ENCODE data around the gene ZFHX3.

The ZFHX3 gene

GRCh38 chr16:72937360-72937759 is 110.6 kb downstream of the ZFHX3 start:
- DNase-seq (ENCODE audit: extremely low spot score), result no peak
- ChIA-PET POLR2A (no interaction called here), CTCF (no interaction called here)
- TF ChIP-seq, protein P1, sequence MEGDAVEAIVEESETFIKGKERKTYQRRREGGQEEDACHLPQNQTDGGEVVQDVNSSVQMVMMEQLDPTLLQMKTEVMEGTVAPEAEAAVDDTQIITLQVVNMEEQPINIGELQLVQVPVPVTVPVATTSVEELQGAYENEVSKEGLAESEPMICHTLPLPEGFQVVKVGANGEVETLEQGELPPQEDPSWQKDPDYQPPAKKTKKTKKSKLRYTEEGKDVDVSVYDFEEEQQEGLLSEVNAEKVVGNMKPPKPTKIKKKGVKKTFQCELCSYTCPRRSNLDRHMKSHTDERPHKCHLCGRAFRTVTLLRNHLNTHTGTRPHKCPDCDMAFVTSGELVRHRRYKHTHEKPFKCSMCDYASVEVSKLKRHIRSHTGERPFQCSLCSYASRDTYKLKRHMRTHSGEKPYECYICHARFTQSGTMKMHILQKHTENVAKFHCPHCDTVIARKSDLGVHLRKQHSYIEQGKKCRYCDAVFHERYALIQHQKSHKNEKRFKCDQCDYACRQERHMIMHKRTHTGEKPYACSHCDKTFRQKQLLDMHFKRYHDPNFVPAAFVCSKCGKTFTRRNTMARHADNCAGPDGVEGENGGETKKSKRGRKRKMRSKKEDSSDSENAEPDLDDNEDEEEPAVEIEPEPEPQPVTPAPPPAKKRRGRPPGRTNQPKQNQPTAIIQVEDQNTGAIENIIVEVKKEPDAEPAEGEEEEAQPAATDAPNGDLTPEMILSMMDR (IDR thresholded peaks at IDR 0.05; ENCODE audit: control extremely low read depth, extremely low read depth, low read depth, missing control alignments), result no peak

- TF ChIP-seq, protein P1 (IDR thresholded peaks at IDR 0.05; ENCODE audit: control extremely low read depth, extremely low read depth, low read depth, missing control alignments), result no peak
- DNase-seq (ENCODE audit: extremely low spot score), result no peak
- CTCF ChIA-PET, result interaction anchor here (1.0 kb wide), 1 partner anchor 13 kb away, joined by 3 read pairs; no protein-coding TSS in a partner anchor
- POLR2A ChIA-PET, result interaction anchor here (0.5 kb wide), 1 partner anchor 124 kb away, joined by 4 read pairs; no protein-coding TSS in a partner anchor
Measured at GRCh38 chr16:72936408-72936807, 111.5 kb downstream of the ZFHX3 start.

GRCh38 chr16:72935896-72936295 is 112.0 kb downstream of the ZFHX3 start:
- no peak for DNase-seq (ENCODE audit: extremely low spot score)
- CTCF ChIA-PET, result interaction anchor here (1.0 kb wide), 1 partner anchor 12 kb away, joined by 3 read pairs; no protein-coding TSS in a partner anchor
- TF ChIP-seq, protein P1 (IDR thresholded peaks at IDR 0.05; ENCODE audit: control extremely low read depth, extremely low read depth, low read depth, missing control alignments), result no peak
- POLR2A ChIA-PET, result interaction anchor here (0.5 kb wide), 1 partner anchor 124 kb away, joined by 4 read pairs; no protein-coding TSS in a partner anchor

DNA sequence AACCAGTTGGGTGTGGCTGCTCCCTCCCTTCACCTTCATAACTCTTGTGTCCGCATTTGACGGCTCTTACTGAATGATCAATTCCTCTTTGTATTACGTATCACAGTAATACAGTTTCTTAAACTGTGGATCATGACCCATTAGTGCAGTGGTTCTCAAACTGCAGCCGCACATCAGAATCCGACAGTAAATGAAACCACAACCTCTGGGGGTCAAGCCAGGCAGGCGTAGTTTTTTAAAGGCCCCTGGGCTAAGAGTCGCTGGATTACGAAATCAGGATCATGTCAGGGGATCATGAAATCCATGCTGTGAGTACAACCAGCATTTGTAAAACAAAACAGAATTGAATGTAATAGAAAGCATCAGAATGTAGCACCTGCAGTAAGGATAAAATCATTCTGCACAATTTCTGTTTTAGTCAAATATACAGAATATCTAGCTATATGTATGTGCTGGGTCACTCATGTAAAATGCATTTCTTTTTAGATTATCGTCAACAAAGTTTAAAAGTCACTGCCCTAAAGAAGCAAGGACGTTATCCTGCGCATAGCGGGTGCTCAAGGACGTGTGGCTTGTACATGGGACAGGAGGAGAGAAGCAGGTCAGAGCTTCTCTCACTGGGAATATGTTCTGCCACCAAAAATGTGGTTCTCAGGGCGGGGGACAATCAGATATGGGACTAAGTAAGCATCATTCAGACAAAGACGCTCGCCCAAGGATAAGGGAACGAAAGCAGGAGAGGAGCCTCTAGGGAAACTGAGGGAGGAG is 113.1 kb downstream of the ZFHX3 start:
- ChIA-PET CTCF (interaction anchor here (1.4 kb wide), 1 partner anchor 22 kb away, joined by 4 read pairs; no protein-coding TSS in a partner anchor), POLR2A (no interaction called here)
- DNase-seq (ENCODE audit: extremely low spot score), result no peak
- TF ChIP-seq, protein P1 (IDR thresholded peaks at IDR 0.05; ENCODE audit: control extremely low read depth, extremely low read depth, low read depth, missing control alignments), result no peak

GRCh38 chr16:72932677-72933335 is 115.1 kb downstream of the ZFHX3 start:
- TF ChIP-seq, protein P1 (IDR thresholded peaks at IDR 0.05; ENCODE audit: control extremely low read depth, extremely low read depth, low read depth, missing control alignments), result no peak
- ChIA-PET POLR2A (no interaction called here), CTCF (interaction anchor here (1.3 to 1.9 kb wide), 2 partner anchors 13 to 101 kb away, joined by 4 to 8 read pairs; no protein-coding TSS in a partner anchor)
- no peak for DNase-seq (ENCODE audit: extremely low spot score)

GRCh38 chr16:72932050-72932449 is 115.9 kb downstream of the ZFHX3 start:
- ChIA-PET POLR2A (no interaction called here), CTCF (interaction anchor here (1.1 to 1.9 kb wide), 3 partner anchors 14 to 100 kb away, joined by 3 to 8 read pairs (median 4); no protein-coding TSS in a partner anchor)
- TF ChIP-seq, protein P1 (IDR thresholded peaks at IDR 0.05; ENCODE audit: control extremely low read depth, extremely low read depth, low read depth, missing control alignments), result no peak

More at GRCh38 chr16:72932050-72932449, 115.9 kb downstream of the ZFHX3 start:
- peak; percentile 32 for DNase-seq (ENCODE audit: extremely low spot score)

Measured in GM10248 (cell line).